Measurements from ENCODE around the gene MACROD1. TPM values are rescaled to one million over a fixed set of nuclear protein-coding genes. Genes with fewer than 3 reads are reported as not detected.

MACROD1 gene
- total RNA-seq, 4 donors from 2014 or later = 29.2 to 64.6 (median 46.2) TPM

DNA sequence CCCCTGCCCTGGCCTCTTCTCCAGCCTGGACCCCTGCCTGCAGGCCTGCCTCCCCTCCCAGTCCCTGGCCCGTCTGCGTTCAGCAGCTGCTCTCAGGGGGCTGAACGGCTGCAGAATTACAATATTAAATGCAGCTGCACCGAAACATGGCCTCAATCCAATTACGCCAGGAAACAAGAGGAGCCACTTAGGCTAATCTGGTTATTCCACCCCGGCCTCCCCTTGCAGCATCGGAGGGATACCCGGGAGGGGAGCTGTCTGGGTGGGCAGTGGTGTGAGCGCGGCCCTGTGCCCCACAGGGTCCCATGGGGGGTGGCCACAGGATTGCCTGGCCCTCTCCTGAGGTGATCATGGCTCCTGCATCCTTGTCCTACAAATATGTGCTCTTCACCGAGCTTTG, 87.6 kb downstream of the MACROD1 start:
- 63% methylated on average over 7 of the region's 11 CpGs for WGBS
- Histone ChIP-seq H3K4me3 (no peak overlapping the region), H3K27me3 (no peaks in the 10 kb centered on the region), H3K9me3 (no peaks in the 10 kb centered on the region), H3K36me3 (no peaks in the 10 kb centered on the region), H3K4me1 (peaks cover 5% of the 10 kb centered on the region), H3K27ac (no peak overlapping the region)
- TF ChIP-seq, protein P1, sequence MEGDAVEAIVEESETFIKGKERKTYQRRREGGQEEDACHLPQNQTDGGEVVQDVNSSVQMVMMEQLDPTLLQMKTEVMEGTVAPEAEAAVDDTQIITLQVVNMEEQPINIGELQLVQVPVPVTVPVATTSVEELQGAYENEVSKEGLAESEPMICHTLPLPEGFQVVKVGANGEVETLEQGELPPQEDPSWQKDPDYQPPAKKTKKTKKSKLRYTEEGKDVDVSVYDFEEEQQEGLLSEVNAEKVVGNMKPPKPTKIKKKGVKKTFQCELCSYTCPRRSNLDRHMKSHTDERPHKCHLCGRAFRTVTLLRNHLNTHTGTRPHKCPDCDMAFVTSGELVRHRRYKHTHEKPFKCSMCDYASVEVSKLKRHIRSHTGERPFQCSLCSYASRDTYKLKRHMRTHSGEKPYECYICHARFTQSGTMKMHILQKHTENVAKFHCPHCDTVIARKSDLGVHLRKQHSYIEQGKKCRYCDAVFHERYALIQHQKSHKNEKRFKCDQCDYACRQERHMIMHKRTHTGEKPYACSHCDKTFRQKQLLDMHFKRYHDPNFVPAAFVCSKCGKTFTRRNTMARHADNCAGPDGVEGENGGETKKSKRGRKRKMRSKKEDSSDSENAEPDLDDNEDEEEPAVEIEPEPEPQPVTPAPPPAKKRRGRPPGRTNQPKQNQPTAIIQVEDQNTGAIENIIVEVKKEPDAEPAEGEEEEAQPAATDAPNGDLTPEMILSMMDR (IDR thresholded peaks at IDR 0.05) = no peak
- no peak for TF ChIP-seq EP300 (IDR thresholded peaks at IDR 0.05)
- no peak for DNase-seq (ENCODE audit: low spot score in 2 of 2)

DNA sequence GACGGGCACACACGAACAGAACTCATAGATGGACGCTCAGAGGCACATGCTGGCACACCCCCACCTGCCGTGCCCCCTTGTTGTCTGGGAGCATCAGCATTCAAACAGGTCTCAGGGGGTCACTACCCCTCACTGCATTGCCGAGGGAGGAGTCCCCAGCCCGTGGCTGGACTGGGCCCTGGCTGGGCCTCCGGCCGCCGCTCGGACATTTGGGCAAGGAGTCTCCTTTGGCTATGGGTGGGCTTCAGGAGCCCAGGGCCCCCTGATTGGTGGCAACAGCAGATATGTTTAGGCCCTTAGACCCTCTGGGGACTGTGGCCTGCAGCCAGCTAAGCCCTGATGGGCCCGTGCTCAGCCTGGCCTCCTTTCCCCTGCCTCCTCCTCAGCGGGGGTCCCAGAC, 88.3 kb downstream of the MACROD1 start:
- WGBS = 92% methylated on average over 7 of the region's 12 CpGs
- Histone ChIP-seq H3K27ac (no peak overlapping the region), H3K4me1 (peaks cover 5% of the 10 kb centered on the region), H3K27me3 (no peaks in the 10 kb centered on the region), H3K4me3 (no peak overlapping the region), H3K9me3 (no peaks in the 10 kb centered on the region), H3K36me3 (no peaks in the 10 kb centered on the region)
- no peak for TF ChIP-seq POLR2AphosphoS5 (IDR thresholded peaks at IDR 0.05)
- no peak for TF ChIP-seq POLR2A (IDR thresholded peaks at IDR 0.05)
- no peak for TF ChIP-seq EP300 (IDR thresholded peaks at IDR 0.05)
- DNase-seq (ENCODE audit: low spot score in 2 of 2) = no peak

DNA sequence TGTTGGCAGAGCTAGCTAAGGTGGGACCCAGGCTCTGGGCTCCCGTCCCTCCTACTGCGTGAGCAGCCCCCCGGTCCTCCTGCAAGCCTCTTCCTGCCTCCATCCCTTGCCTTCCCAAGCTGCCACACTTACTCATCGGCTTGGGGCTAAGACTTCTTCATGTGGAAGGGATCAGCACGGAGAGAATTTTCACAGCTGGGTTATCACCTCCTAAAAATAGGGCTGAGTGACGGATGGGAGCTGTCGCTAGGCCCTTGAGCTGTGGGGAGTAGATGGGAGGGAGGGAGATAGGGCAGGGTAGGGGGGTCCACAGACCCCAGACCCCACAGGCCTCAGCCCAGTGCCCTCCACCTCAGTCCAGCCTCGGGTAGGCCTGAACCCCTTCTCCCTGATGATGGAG, 89.2 kb downstream of the MACROD1 start:
- peaks cover 5% of the 10 kb centered on the region for H3K4me1 ChIP-seq
- DNase-seq (ENCODE audit: low spot score in 2 of 2) = no peak
- H3K9me3 ChIP-seq = no peaks in the 10 kb centered on the region
- no peaks in the 10 kb centered on the region for H3K27me3 ChIP-seq
- 83% methylated on average over 8 of the region's 8 CpGs for WGBS
- no peaks in the 10 kb centered on the region for H3K36me3 ChIP-seq
- TF ChIP-seq POLR2A (IDR thresholded peaks at IDR 0.05) (no peak), EP300 (IDR thresholded peaks at IDR 0.05) (no peak)
- TF ChIP-seq, protein P1 (IDR thresholded peaks at IDR 0.05) = no peak
- H3K4me3 ChIP-seq = no peak overlapping the region
- no peak overlapping the region for H3K27ac ChIP-seq

DNA sequence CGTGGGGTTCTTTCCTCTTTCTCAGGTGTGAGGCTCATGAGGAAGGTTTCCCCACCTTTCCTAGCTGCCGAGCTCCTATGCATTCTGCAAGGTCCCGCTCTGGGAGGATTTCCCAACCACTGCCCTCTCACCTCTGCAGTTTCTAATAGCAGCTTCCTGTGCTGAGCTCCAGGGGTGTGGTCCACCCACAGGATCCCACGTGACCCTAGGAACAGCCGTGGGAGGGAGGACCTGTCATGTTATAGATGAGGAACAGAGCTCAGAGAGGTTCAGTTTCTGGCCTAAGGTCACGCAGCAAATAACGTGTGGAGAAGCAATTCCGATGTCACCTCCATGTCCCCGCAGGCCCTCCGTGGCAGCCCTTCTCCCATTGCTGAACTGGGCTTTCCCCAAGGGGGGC, 91.7 kb downstream of the MACROD1 start:
- 33% methylated on average over 1 of the region's 10 CpGs for WGBS

DNA sequence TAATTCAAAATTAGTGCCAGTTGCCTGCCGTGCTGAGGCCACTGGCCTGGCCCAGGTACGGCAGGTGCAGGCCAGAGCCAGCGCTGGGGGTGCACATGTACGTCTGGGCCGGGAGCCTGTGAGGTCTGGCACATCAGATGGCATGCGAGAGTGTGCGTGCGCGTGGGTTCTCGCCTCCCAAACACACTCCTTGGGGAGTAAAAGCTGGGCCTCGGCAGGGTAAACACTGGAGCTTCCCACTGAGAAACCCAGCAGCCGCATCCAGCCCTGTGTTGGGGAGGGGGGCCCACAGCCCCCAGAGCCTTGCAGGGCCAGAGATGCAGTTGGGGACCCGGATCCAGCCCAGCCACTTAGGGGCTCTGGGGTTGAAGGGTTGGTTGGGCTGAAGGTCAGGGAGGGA, 92.4 kb downstream of the MACROD1 start:
- no peak for DNase-seq (ENCODE audit: low spot score in 2 of 2)
- H3K4me3 ChIP-seq = no peak overlapping the region
- no peaks in the 10 kb centered on the region for H3K9me3 ChIP-seq
- no CpG with 5 or more reads among the region's 13 CpGs for WGBS
- H3K4me1 ChIP-seq = peaks cover 5% of the 10 kb centered on the region
- H3K27me3 ChIP-seq = no peaks in the 10 kb centered on the region
- TF ChIP-seq EP300 (IDR thresholded peaks at IDR 0.05) (no peak), POLR2A (IDR thresholded peaks at IDR 0.05) (no peak)
- H3K27ac ChIP-seq = no peak overlapping the region
- H3K36me3 ChIP-seq = no peaks in the 10 kb centered on the region

More for the DNA sequence above, 91.7 kb downstream of the MACROD1 start:
- Histone ChIP-seq H3K27ac (no peak overlapping the region), H3K9me3 (no peaks in the 10 kb centered on the region), H3K4me1 (peaks cover 5% of the 10 kb centered on the region), H3K27me3 (no peaks in the 10 kb centered on the region), H3K36me3 (no peaks in the 10 kb centered on the region), H3K4me3 (no peak overlapping the region)
- no peak for DNase-seq (ENCODE audit: low spot score in 2 of 2)
- TF ChIP-seq POLR2A (IDR thresholded peaks at IDR 0.05) (no peak), EP300 (IDR thresholded peaks at IDR 0.05) (no peak), POLR2AphosphoS5 (IDR thresholded peaks at IDR 0.05) (no peak)
- TF ChIP-seq, protein P1 (IDR thresholded peaks at IDR 0.05) = no peak

DNA sequence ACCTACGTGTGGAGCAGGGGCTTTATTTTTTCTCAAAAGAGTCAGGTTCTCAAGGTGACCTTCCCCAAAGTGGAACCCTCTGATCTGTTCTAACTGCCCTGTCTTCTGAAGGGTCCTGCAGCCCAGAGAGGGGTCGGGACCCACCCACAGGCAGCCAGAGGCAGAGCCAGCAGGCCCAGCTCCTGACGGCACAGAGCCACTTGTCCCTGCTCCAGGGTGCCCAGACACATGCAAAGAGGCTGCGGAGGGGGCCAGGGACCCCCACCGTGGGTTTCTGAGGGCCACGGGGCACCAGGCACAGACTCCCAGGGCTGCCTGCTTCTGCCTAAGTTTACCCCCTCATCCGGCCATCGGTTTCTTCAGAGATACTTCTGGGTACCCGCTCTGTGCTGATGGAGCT, 93.0 kb downstream of the MACROD1 start:
- Histone ChIP-seq H3K4me3 (no peak overlapping the region), H3K27me3 (no peaks in the 10 kb centered on the region), H3K27ac (no peak overlapping the region), H3K9me3 (no peaks in the 10 kb centered on the region), H3K4me1 (peaks cover 5% of the 10 kb centered on the region), H3K36me3 (no peaks in the 10 kb centered on the region)
- TF ChIP-seq, protein P1 (IDR thresholded peaks at IDR 0.05) = no peak
- TF ChIP-seq EP300 (IDR thresholded peaks at IDR 0.05) = no peak
- TF ChIP-seq POLR2AphosphoS5 (IDR thresholded peaks at IDR 0.05) = no peak
- no peak for TF ChIP-seq POLR2A (IDR thresholded peaks at IDR 0.05)
- no peak for DNase-seq (ENCODE audit: low spot score in 2 of 2)
- 90% methylated on average over 6 of the region's 9 CpGs for WGBS

Data from suprapubic skin (tissue), 4 donors.